RWPE1 (cell line): ENCODE measurements around the gene THAP3.

Experiments used
- CTCF ChIA-PET: fragments of 350-600 bp; sonication (Branson Sonifier 250); formaldehyde crosslinking; extraction: SDS; loops from one replicate; lab custom pipeline; 2021; lab: Yijun Ruan, JAX
- POLR2A ChIA-PET: fragments of 400-600 bp; formaldehyde crosslinking; extraction: SDS; loops from one replicate; lab custom pipeline; 2020; ENCODE audit warnings: antibody characterized with exemption; ENCODE audit not compliant: low non-redundant PET; lab: Yijun Ruan, JAX
- DNase-seq: peaks from one replicate; pipeline ENCODE4 v3.0.0; 2012; ENCODE audit warnings: low spot score
- H3K27ac ChIP-seq: fragments of 450-650 bp; 2 replicates; pipeline ENCODE4 v1.5.1; 2017
- TF ChIP-seq, protein P1 (sequence below): fragments of 450-650 bp; conservative IDR thresholded peaks from 2 replicates; pipeline ENCODE4 v1.5.1; 2017; ENCODE audit warnings: low read depth, mild to moderate bottlenecking

Gene THAP3

DNA sequence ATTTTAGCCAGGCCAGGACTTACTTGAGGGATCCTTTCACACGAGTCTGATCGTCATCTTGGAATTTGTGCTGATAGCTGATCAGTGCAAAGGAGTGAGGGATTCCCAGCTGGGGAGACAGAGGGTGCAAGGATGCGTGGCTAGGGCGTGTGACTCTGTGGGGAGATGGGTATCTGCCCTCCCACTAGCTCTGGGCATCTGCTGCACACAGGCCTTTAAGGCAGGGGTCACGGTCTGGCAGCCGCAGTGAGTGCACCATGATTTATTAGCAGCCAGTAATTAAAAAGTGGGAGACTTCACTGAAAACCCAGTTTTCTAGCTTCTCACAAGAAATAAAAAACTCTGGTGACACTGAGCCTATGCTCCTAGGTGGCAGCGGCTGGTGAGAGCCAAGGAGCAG lies 20.4 kb downstream of the THAP3 start:
- CTCF ChIA-PET: interaction anchor here (0.6 kb wide), 1 partner anchor 21 kb away, joined by 4 read pairs; the partner anchor contains the start of gene THAP3
- no peak for DNase-seq
- POLR2A ChIA-PET: no interaction called here
- H3K27ac ChIP-seq: no peak overlapping the region
- TF ChIP-seq, protein P1, sequence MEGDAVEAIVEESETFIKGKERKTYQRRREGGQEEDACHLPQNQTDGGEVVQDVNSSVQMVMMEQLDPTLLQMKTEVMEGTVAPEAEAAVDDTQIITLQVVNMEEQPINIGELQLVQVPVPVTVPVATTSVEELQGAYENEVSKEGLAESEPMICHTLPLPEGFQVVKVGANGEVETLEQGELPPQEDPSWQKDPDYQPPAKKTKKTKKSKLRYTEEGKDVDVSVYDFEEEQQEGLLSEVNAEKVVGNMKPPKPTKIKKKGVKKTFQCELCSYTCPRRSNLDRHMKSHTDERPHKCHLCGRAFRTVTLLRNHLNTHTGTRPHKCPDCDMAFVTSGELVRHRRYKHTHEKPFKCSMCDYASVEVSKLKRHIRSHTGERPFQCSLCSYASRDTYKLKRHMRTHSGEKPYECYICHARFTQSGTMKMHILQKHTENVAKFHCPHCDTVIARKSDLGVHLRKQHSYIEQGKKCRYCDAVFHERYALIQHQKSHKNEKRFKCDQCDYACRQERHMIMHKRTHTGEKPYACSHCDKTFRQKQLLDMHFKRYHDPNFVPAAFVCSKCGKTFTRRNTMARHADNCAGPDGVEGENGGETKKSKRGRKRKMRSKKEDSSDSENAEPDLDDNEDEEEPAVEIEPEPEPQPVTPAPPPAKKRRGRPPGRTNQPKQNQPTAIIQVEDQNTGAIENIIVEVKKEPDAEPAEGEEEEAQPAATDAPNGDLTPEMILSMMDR: no peak

DNA sequence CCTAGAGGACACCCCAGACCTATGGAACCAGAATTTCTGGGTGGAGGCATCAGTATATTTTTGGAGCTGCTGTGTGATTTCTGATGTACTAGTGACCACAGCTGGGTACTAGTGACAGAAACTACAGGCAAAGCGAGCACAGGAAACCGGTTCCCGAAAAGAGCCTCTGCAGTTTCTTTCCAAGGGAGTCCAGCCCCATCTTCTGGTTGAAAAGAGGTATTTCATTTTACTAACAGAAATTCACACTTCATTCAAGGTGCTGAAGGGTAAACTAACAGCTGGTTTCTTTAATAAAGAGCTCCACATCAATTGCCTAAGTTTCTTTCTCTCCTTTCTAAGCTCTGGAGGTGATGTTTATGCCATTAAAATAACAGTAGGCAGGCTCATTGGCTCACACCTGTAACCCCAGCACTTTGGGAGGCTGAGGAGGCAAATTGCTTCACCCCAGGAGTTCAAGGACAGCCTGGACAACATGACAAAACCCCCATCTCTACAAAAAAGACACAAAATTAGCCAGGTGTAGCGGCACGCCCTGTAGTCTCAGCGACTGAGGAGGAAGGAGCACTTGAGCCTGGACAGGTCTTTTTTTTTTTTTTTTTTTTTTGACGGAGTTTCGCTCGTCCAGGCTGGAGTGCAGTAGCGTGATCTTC lies 22.0 kb downstream of the THAP3 start:
- TF ChIP-seq, protein P1: peak; percentile 51
- no peak overlapping the region for H3K27ac ChIP-seq
- ChIA-PET POLR2A (no interaction called here), CTCF (interaction anchor here (0.6 to 1.3 kb wide), 9 partner anchors 12 to 109 kb away, joined by 3 to 6 read pairs (median 4); partner anchors contain the start of genes NOL9 and TAS1R1)
- peak; percentile 41 for DNase-seq

DNA sequence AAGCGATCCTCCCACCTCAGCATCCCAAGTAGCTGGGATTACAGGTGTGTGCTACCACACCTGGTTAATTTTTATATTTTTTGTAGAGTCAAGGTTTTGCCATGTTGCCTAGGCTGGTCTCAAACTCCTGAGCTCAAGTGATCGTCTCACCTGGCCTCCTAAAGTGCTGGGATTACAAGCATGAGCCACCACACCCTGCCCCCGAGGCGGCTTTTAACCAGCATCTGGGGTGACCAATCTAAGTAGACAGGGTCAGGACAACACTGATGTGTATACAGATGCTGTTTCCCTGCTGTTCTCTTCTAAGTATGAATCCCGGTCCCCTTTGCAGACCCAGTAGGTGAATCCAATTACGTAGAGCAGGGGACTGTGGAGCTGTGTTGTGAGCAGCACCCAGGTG lies 23.9 kb downstream of the THAP3 start:
- TF ChIP-seq, protein P1: no peak
- peak overlapping the region; percentile 26; the same call in 1 of the 2 replicates for H3K27ac ChIP-seq
- ChIA-PET CTCF (no interaction called here), POLR2A (no interaction called here)
- DNase-seq: no peak

DNA sequence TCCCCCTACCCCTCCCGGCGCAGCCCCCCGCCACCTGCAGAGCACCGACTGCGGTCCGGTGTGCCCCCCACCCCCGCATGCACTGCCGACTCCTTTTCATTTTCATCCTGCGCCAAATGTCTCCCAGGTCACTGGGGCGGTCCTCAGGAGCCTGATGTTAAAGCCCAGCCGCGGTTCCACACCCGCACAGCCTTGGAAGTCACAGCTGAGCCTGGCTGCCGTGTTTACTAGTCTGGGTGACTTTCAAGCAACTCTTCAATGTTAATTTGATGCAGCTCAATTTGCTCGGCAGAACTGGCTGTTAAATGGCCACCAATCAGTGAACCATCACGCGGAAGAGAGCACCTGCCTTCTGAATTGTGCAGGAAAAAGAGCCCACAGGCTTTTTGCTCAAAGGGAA lies 27.2 kb downstream of the THAP3 start:
- DNase-seq: no peak
- POLR2A ChIA-PET: no interaction called here
- no peak overlapping the region for H3K27ac ChIP-seq
- CTCF ChIA-PET: interaction anchor here (0.7 kb wide), 1 partner anchor 626 kb away, joined by 3 read pairs; no protein-coding TSS in a partner anchor
- TF ChIP-seq, protein P1: no peak

DNA sequence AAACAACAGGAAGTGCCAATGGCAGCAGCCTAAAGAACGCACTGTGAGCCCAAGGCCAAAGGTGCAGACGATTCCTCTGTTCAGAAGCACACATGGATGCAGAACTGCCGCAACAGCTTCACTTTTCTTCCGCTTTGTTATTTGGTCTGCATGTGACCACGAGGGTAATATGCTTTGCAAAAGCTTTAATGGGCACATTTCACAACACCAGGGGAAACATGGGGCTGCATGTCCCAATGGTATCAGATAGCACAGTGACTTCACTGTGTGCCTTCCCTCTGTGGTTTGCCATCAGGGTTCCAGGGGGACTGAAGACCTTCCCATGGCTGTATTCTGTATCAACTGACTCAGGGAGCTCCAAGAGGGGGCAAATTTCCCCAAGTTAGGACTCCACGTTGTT lies 28.3 kb downstream of the THAP3 start:
- POLR2A ChIA-PET: no interaction called here
- TF ChIP-seq, protein P1: no peak
- H3K27ac ChIP-seq: no peak overlapping the region
- CTCF ChIA-PET: no interaction called here
- no peak for DNase-seq

DNA sequence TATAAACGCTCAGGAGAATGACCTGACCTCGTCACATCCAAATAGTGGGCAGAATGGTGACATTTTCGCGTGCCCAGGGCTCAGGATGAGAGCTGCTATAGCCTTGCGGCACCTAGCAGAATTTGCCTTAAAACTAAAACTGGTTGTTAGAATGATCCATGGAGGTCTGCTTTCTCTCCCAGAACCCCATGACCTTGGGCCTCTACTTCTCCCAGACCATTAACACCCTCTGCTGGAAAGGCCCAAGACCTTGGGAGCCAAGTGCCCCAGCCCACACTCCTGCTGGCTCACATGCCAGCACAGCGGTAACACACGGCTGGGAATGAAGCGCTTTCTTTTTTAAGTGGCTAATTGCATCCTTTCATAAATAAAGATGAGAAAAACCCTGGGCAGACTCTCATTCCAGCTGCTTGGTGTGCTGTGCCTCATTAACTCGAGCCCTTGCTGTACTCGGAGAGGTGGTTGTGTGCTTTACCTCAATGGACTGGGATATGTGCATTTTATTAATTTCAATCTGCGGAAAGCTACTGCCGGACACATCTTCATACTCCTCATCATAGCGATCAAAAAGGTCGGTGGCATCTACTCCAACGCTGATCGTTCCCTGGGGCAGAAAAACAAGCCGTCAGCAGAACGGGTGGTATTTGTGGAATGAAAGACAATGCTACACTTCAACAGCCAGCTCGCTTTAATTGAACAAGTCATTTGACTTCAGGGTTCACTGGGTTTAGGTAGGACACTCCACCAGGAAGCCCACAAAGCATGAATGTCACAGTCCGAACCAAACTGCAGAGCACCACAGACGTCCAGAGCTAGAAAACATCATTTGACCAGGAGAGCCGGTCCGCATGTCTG lies 29.0 kb downstream of the THAP3 start:
- ChIA-PET POLR2A (no interaction called here), CTCF (interaction anchor here (0.6 kb wide), 1 partner anchor 14 kb away, joined by 3 read pairs; no protein-coding TSS in a partner anchor)
- TF ChIP-seq, protein P1: no peak
- DNase-seq: no peak
- no peak overlapping the region for H3K27ac ChIP-seq
